Retinal pigment epithelial cell (primary cell): ENCODE data around the gene KIF26B.

Experiments
- DNase-seq: peaks from one replicate; pipeline ENCODE4 v3.0.0-alpha.2; 2010; ENCODE audit warnings: low read depth
- H3K4me3 ChIP-seq: 2 replicates; pipeline ENCODE4 v1.5.1; 2011; ENCODE audit warnings: mild to moderate bottlenecking, low read length, control low read depth, moderate library complexity
- TF ChIP-seq, protein P1 (sequence below): conservative IDR thresholded peaks from 2 replicates; pipeline ENCODE4 v1.5.1; 2011; ENCODE audit warnings: low read depth, low read length, control low read depth, inconsistent platforms

The KIF26B gene

GRCh38 chr1:245272676-245273075 is 117.9 kb downstream of the KIF26B start:
- no peak overlapping the region for H3K4me3 ChIP-seq
- DNase-seq = no peak
- TF ChIP-seq, protein P1, sequence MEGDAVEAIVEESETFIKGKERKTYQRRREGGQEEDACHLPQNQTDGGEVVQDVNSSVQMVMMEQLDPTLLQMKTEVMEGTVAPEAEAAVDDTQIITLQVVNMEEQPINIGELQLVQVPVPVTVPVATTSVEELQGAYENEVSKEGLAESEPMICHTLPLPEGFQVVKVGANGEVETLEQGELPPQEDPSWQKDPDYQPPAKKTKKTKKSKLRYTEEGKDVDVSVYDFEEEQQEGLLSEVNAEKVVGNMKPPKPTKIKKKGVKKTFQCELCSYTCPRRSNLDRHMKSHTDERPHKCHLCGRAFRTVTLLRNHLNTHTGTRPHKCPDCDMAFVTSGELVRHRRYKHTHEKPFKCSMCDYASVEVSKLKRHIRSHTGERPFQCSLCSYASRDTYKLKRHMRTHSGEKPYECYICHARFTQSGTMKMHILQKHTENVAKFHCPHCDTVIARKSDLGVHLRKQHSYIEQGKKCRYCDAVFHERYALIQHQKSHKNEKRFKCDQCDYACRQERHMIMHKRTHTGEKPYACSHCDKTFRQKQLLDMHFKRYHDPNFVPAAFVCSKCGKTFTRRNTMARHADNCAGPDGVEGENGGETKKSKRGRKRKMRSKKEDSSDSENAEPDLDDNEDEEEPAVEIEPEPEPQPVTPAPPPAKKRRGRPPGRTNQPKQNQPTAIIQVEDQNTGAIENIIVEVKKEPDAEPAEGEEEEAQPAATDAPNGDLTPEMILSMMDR = no peak

- no peak overlapping the region for H3K4me3 ChIP-seq
- TF ChIP-seq, protein P1 = no peak
- DNase-seq = no peak
Observed at GRCh38 chr1:245276445-245276844, 121.7 kb downstream of the KIF26B start.

- TF ChIP-seq, protein P1 = peak; percentile 49
- no peak for DNase-seq
- H3K4me3 ChIP-seq = no peak overlapping the region
Observed at GRCh38 chr1:245277276-245277675, 122.5 kb downstream of the KIF26B start.

DNA sequence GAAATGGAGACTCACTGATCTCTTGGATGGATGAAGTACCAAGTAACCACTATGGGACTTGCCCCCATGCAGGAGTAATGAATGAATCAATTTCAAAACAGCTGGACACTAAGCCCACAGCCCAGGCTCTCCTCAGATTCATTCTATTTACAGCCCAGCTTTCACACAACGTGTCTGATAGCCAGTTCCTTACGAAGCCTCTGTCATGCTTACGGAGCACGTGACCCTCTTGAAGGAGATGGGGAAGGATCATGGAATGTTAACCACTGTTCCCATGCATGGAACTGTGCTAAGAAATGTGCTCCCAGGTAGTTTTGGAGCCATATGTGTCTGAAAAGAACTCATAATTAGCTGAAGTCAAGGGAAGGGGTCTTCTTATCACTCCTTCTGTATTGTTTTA is 124.1 kb downstream of the KIF26B start:
- no peak for DNase-seq
- TF ChIP-seq, protein P1 = no peak
- no peak overlapping the region for H3K4me3 ChIP-seq

DNA sequence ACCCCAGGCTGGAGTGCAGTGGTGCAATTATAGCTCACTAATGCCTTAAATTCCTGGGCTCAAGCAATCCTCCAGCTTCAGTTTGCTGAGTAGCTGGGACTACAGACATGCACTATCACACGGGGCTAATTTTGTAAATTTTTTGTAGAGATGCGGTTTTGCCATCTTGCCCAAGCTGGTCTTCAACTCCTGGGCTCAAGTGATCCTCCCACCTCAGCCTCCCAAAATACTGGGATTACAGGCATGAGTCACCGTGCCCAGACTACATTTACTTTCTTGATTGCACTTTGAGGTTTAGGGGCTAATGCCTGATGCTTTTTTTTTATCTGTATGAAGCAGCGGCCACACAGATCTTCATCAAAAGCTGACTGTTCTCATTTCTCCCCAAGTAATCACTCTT is 124.6 kb downstream of the KIF26B start:
- TF ChIP-seq, protein P1 = no peak
- no peak for DNase-seq

DNA sequence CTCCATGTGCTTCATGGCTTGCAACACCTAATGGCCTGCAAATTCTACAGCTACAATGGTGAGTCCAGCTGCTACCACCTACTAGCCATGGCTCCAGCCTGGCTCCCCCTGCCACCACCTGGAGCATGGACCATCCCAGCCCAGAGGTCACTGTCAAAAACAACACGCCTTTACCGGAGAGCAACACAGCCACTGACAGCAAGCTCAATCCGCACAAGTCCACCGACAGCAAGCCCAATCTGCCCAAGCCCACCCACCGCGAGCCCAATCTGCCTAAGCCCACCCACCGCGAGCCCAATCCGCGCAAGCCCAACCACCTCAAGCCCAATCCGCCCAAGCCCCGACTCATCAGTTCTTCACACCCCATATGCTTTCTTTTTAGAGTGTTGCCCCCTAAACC is 128.2 kb downstream of the KIF26B start:
- no peak overlapping the region for H3K4me3 ChIP-seq
- no peak for DNase-seq
- TF ChIP-seq, protein P1 = no peak

More for the DNA sequence above, 124.6 kb downstream of the KIF26B start:
- no peak overlapping the region for H3K4me3 ChIP-seq

- no peak for DNase-seq
- H3K4me3 ChIP-seq = no peak overlapping the region
- TF ChIP-seq, protein P1 = no peak
Observed at GRCh38 chr1:245285168-245285567, 130.4 kb downstream of the KIF26B start.
